Activated CD4-positive, alpha-beta T cell treated with anti-CD3 and anti-CD28 coated beads, Interleukin-2, amount 50 U/mL, for 24 hours (primary cell): Measurements from ENCODE around the gene CHRM1.

Experiments used
- DNase-seq, 2 donors: peaks; one replicate each; pipeline ENCODE4 v3.0.0-alpha.2; 2020; ENCODE audit warnings: low read depth in 1 of 2, low spot score in 1 of 2

The CHRM1 gene

GRCh38 chr11:62925745-62926679 is 4.8 kb upstream of the CHRM1 start:
- no peak for DNase-seq

- DNase-seq = no peak
Observed at GRCh38 chr11:62925308-62925707, 4.1 kb upstream of the CHRM1 start.

GRCh38 chr11:62923601-62924411 is 2.6 kb upstream of the CHRM1 start:
- DNase-seq = no peak

- no peak for DNase-seq
Observed at GRCh38 chr11:62922653-62923431, 1.7 kb upstream of the CHRM1 start.

- no peak for DNase-seq
Observed at GRCh38 chr11:62922189-62922589, 1.0 kb upstream of the CHRM1 start.

GRCh38 chr11:62921573-62922188 is 518 bp upstream of the CHRM1 start:
- no peak for DNase-seq

GRCh38 chr11:62919898-62920640 is 1.1 kb downstream of the CHRM1 start:
- no peak for DNase-seq

GRCh38 chr11:62919476-62919875 is 1.7 kb downstream of the CHRM1 start:
- no peak for DNase-seq

- no peak for DNase-seq
Observed at GRCh38 chr11:62918531-62918930, 2.6 kb downstream of the CHRM1 start.

GRCh38 chr11:62917906-62918502 is 3.2 kb downstream of the CHRM1 start:
- DNase-seq = no peak

GRCh38 chr11:62914416-62914815 is 6.7 kb downstream of the CHRM1 start:
- DNase-seq = no peak

GRCh38 chr11:62912268-62912667 is 8.9 kb downstream of the CHRM1 start:
- DNase-seq = no peak

GRCh38 chr11:62911137-62912130 is 9.7 kb downstream of the CHRM1 start:
- DNase-seq = no peak

GRCh38 chr11:62910141-62910882 is 10.9 kb downstream of the CHRM1 start:
- no peak for DNase-seq

GRCh38 chr11:62909107-62909894 is 11.9 kb downstream of the CHRM1 start:
- DNase-seq = no peak

- DNase-seq = no peak
Observed at GRCh38 chr11:62908468-62909072, 12.6 kb downstream of the CHRM1 start.
